Stomach (tissue), 9 donors: ENCODE results near the gene HPCAL4. TPM values are rescaled to one million over a fixed set of nuclear protein-coding genes. Genes with fewer than 3 reads are reported as not detected.

Source experiments
- DNase-seq, 2 donors: peaks; one replicate each; pipeline versions ENCODE4 v3.0.0 to v3.0.0-alpha.2; 2013 to 2019
- H3K27ac ChIP-seq, 5 donors: fragments of 200-600 bp in 4 of 5; sonication (generic) in 4 of 5; one replicate each; pipeline ENCODE4 v1.5.1; 2013 to 2019; ENCODE audit warnings: mild to moderate bottlenecking in 1 of 5, moderate library complexity in 1 of 5
- H3K27me3 ChIP-seq, 3 donors: fragments of 200-600 bp; sonication (generic); one replicate each; pipeline ENCODE4 v1.5.1; 2017 to 2019; ENCODE audit warnings: mixed run types in 1 of 3
- H3K36me3 ChIP-seq, 4 donors: fragments of 200-600 bp; sonication (generic); 1 replicate in 3 of 4; 2 replicates in 1 of 4; pipeline ENCODE4 v1.5.1; 2016 to 2019
- H3K4me1 ChIP-seq, 4 donors: fragments of 200-600 bp; sonication (generic); one replicate each; pipeline ENCODE4 v1.5.1; 2016 to 2019
- H3K4me3 ChIP-seq, 4 donors: fragments of 200-600 bp; sonication (generic) in 3 of 4; one replicate each; pipeline ENCODE4 v1.5.1; 2016 to 2019; ENCODE audit warnings: mild to moderate bottlenecking in 1 of 4
- H3K9me3 ChIP-seq, 4 donors: fragments of 200-600 bp; sonication (generic); one replicate each; pipeline ENCODE4 v1.5.1; 2016 to 2019
- CTCF ChIP-seq, 7 experiments: fragments of 450-650 bp in 4 of 7; fragments of 200-600 bp in 3 of 7; sonication (generic) in 3 of 7; IDR thresholded peaks; one replicate each; pipeline ENCODE4 v1.5.1; 2016 to 2019; ENCODE audit warnings: antibody characterized with exemption in 7 of 7, control low read depth in 2 of 7, mild to moderate bottlenecking in 1 of 7
- EP300 ChIP-seq: sonication (generic); formaldehyde crosslinking; IDR thresholded peaks from one replicate; pipeline ENCODE4 v1.6.1; 2017; ENCODE audit warnings: antibody characterized with exemption
- POLR2A ChIP-seq, 4 donors: fragments of 450-650 bp; IDR thresholded peaks; one replicate each; pipeline ENCODE4 v1.6.1; 2016; ENCODE audit warnings: antibody characterized with exemption in 4 of 4, control low read depth in 2 of 4, mild to moderate bottlenecking in 1 of 4, moderate library complexity in 1 of 4
- POLR2AphosphoS5 ChIP-seq, 3 donors: sonication (generic); formaldehyde crosslinking; IDR thresholded peaks; one replicate each; pipeline ENCODE4 v1.6.1; 2016; ENCODE audit warnings: antibody characterized with exemption in 3 of 3
- WGBS, 5 donors: extraction: QIAGEN DNeasy Blood & Tissue Kit in 3 of 5; methylation state at CpG; one replicate each; pipeline versions ENCODE4 v1.1.5 to v1.1.7; 2013 to 2018; 5-methylcytosine and 5-hydroxymethylcytosine counted together
- intact Hi-C: fragments of 100-400 bp; cut with DNase I; formaldehyde crosslinking; loops from one replicate; pipeline ENCODE4 v1.15.1; 2023; ENCODE audit warnings: low total_unique reads
- polyA plus RNA-seq, 3 donors: library from polyadenylated mRNA; stranded (reverse); fragments of 200-250 nt; gene quantifications; one replicate each; pipeline ENCODE4 v1.2.3, GENCODE V29; 2013
- total RNA-seq, 5 donors: library from RNA; depleted of rRNA; stranded (reverse); fragments of >200 nt; gene quantifications; one replicate each; pipeline versions ENCODE4 v1.1.0 to v1.2.3, GENCODE V29; 2014 to 2016
- donor health status: healthy with polysubstance abuse.
- donor health status: Bipolar disorder and iron deficiency.
- donor health status: healthy.

The HPCAL4 gene
- total and polyA plus RNA-seq, 8 donors, result 0.06 to 1.5 (median 0.15) TPM; not detected in 3

GRCh38 chr1:39695016-39695415 is 3.8 kb upstream of the HPCAL4 start:
- H3K27me3 ChIP-seq, result peaks cover 0 to 58% (median 30%) of the 10 kb centered on the region in 3 donors
- intact Hi-C loops, result no loop called here
- H3K4me1 ChIP-seq, result peaks cover 18 to 25% (median 21%) of the 10 kb centered on the region in 4 donors
- 12 to 24% (median 17%) methylated on average over 1 of the region's 1 CpG for WGBS, 5 donors
- no peak for TF ChIP-seq EP300
- TF ChIP-seq POLR2AphosphoS5 (IDR thresholded peaks at IDR 0.05), result no peak
- no peak for TF ChIP-seq POLR2A (IDR thresholded peaks at IDR 0.05)
- no peak for TF ChIP-seq CTCF (IDR thresholded peaks at IDR 0.05)
- H3K27ac ChIP-seq, result no peak overlapping the region
- H3K4me3 ChIP-seq, result no peak overlapping the region
- H3K9me3 ChIP-seq, result no peaks in the 10 kb centered on the region
- no peaks in the 10 kb centered on the region for H3K36me3 ChIP-seq
- DNase-seq, result no peak

- no peak overlapping the region for H3K4me3 ChIP-seq
- intact Hi-C loops, result no loop called here
- H3K9me3 ChIP-seq, result no peaks in the 10 kb centered on the region
- H3K4me1 ChIP-seq, result peaks cover 18 to 24% (median 21%) of the 10 kb centered on the region in 4 donors
- H3K27ac ChIP-seq, result no peak overlapping the region
- no peaks in the 10 kb centered on the region for H3K36me3 ChIP-seq
- WGBS, 5 donors, result 94 to 100% (median 100%) methylated on average over 1 of the region's 1 CpG
- peaks cover 0 to 68% (median 39%) of the 10 kb centered on the region in 3 donors for H3K27me3 ChIP-seq
- TF ChIP-seq CTCF (IDR thresholded peaks at IDR 0.05), result no peak
- TF ChIP-seq POLR2A (IDR thresholded peaks at IDR 0.05), result no peak
- no peak for TF ChIP-seq EP300
- no peak for TF ChIP-seq POLR2AphosphoS5 (IDR thresholded peaks at IDR 0.05)
- no peak for DNase-seq
Measured at GRCh38 chr1:39694026-39694425, 2.8 kb upstream of the HPCAL4 start.

- H3K27me3 ChIP-seq, result peaks cover 0 to 83% (median 50%) of the 10 kb centered on the region in 3 donors
Measured at GRCh38 chr1:39692152-39693074, 1.2 kb upstream of the HPCAL4 start.

More at GRCh38 chr1:39692152-39693074, 1.2 kb upstream of the HPCAL4 start:
- intact Hi-C loops, result no loop called here
- TF ChIP-seq POLR2AphosphoS5 (IDR thresholded peaks at IDR 0.05) (no peak), POLR2A (IDR thresholded peaks at IDR 0.05) (no peak), EP300 (no peak), CTCF (IDR thresholded peaks at IDR 0.05) (no peak)
- Histone ChIP-seq H3K27ac (peak overlapping the region in 2 of 5 donors; percentile 26 to 33), H3K9me3 (no peaks in the 10 kb centered on the region), H3K4me1 (peaks cover 18 to 24% (median 21%) of the 10 kb centered on the region in 4 donors), H3K4me3 (peak overlapping the region; percentile 39 to 54 (median 46)), H3K36me3 (no peaks in the 10 kb centered on the region)
- 8 to 10% (median 9%) methylated on average over 49 to 56 of the region's 56 CpGs for WGBS, 5 donors
- peak; percentile 51 to 69 for DNase-seq
